GM18505 (cell line): Measurements from ENCODE around the gene P4HB.

ENCODE experiments used
- ATAC-seq: cut with Tn5 transposase; IDR thresholded peaks from one replicate; pipeline ENCODE4 v1.9.1; 2021; ENCODE audit not compliant: unreplicated experiment
- POLR2A ChIP-seq: IDR thresholded peaks from 4 replicates; pipeline ENCODE4 v1.6.1; 2011; ENCODE audit warnings: borderline replicate concordance; ENCODE audit not compliant: insufficient read depth, insufficient read length; ENCODE audit errors: extremely low read depth

The P4HB gene

DNA sequence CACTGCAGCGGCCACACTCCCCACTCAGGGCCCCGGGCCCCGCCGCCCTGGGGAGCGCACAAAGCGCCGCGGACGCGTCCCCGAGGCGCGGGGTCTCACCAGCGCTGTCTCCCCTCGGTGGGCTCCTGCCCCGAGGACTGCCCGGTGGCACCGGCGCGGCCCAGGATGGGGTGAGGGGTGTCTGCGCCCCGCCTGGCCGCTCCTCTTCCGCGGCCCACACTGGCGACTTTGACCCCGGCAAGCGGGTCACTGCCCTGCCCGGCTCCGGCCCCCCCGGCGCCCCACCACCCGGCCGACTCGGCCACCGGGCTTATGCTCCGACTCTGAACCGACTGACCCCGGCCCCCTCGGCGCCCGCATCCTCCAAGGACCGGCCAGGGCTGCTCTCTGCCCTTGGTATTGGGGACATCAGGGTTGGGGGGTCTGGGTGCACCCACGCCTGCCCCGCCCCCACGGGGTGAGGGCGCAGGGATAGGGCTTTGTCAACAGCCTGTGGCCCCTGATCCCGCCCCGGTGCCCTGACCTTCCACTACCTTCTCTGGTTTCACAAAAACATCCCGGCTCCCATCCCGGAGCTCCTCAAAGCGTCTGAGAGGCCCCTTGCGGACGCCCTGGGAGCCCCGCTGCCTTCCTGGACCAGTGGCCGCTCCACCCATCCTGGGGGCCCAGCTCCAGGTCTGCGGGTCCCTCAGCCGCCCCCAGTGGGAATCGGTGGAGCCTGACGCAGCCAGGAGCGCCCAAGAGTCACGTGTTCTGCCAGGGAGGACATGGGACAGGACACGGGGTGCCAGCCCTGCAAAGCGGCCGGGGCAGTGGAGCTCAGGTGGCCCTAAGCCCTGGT, 55.6 kb downstream of the P4HB start:
- TF ChIP-seq POLR2A, result no peak
- ATAC-seq, result no peak

DNA sequence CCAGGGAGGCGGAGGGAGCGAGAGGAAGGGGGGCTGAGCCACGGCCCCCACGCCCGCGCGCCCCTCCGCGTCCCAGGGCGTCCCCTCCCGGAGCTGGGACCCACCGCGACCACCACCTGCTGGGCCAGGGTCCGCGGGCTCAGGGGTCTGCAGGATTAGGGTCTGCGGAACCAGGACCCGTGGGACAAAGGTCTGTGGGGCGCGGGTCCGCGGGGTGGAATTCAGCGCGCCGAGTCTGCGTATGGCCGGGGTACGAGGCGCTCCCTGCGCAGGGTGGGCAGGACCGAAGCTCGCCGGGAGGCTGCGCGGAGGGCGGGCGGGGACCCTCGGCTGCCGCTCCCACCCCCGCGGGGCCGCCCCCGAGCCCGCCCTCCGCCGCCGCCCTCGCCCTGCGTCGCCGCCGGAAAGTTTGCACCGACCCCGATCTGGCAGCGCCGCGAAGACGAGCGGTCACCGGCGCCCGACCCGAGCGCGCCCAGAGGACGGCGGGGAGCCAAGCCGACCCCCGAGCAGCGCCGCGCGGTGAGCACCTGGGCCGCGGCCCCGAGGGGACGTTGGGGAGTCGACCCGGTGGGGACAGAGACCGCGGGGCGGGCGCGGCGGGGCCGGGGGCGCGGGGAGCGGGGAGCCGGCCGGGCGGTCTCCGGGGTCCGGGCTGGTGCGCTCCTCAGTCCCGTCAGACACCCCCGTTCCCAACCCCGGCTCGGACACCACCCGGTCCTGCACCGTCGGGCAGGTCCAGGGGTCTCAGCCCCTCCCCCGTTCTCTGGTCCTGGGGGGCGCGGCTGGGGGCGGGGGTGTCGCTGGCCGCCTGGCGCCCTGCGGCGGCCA, 56.4 kb downstream of the P4HB start, which contains the start of gene GCGR:
Gene GCGR, plus strand, starts transcription at position 423 of the 831 bp plus-strand sequence. CDS start 4,869 bp downstream, outside the sequence.
- ATAC-seq, result no peak
- TF ChIP-seq POLR2A, result no peak

DNA sequence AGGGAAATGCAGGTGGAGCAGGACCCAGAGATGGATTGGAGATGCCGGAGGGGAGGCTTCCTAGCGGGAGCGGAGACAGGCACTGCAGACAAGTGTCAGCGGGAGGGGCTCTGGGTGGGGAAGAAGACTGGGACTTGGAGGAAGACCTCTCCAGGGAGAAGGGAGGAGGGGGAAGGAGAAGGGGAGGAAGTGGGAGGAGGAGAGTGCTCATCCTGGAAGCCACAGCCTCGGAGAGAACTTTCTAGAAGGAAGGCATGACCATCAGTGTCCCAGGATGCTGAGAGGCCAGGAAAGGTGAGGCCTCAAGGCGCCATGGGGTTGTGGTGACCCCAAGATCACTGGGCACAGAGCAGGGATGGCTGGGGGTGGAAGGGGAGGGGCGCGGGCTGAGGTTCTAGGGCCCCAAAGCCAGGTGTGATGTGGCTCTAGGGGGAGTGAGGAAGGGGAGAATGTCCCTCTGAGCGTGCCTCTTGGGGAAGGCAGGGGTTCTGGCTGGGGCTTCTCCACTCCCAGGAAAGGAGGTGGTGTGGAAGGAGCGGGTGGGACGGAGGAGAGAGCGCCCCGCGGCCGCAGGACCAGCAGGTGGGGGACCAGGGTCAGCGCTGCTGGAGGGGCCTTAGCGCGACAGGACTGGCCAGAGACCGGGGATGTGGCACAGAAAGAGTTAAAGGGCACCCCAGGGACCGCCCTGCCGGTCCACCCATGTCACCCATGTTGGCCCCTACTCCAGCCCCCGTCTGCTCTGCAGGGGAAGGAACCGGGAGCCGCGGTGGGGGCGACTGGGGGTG, 57.3 kb downstream of the P4HB start:
- TF ChIP-seq POLR2A, result no peak
- ATAC-seq, result no peak

DNA sequence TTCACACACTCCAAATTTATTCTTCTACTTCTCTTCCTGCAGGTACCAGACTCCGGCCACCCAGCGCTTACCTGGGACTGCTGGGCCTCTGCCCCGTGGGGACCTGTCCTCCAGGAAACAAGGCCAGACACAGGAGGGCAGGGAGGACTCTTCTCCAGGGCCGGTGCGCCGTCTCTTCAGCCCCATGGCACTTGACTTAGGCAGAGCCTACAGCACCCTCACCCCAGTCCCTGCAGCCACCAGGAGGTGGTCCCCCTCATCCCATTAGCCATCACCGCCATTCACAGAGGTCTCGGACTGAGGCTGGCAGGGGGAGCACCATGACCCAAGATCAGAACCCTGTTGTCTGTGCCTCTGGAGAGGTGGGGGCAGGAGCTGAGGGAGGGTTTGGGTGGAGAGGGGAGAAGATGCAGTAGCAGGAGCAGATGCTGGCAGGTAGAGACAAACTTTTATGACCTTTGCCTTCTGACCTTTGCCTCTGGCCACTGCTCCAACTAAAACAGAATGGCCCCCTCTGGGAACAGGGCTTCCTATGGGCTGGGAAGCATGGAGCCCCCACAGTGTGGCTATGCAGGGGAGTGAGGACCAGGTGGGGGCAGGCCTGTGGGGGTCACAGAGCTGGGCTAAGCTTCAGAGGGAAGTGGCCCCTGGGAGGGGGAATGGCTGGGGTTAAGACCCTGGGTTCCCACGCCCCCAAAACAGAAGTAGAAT, 58.1 kb downstream of the P4HB start:
- no peak for ATAC-seq
- TF ChIP-seq POLR2A, result no peak

DNA sequence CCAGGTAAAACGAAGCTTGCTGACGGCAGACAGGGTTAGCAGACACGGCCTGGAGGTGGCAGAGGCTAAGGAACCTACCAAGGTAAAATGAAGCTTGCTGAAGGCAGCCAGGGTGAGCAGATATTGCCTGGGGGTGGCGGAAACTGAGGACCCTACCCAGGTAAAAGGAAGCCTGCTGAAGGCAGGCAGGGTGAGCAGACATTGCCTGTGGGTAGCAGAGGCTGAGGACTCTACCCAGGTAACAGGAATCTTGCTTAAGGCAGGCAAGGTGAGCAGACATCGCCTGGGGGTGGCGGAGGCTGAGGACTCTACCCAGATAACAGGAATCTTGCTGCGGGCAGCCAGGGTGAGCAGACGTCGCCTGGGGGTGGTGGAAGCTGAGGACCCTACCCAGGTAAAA, 59.0 kb downstream of the P4HB start:
- no peak for ATAC-seq
- TF ChIP-seq POLR2A, result no peak

DNA sequence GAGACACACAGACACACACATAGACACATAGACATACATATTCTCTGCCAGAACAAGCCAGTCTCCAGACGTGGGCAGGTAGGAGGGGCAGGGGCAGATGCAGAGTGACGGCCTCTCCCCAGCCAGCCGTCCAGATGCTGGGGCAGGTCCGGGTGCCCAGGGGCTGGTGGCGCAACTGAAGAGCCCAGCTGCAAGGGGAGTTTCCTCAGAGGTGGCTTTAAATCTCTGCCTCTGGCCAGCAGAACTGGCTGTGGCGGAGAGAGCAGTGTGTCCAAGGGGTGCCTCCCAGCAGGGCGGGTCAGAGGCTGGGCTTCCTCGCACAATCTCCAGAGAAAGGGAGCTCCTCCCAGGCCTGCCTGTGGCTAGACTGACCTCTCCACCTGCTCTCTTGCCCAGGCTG, 65.8 kb downstream of the P4HB start:
- no peak for TF ChIP-seq POLR2A
- no peak for ATAC-seq

DNA sequence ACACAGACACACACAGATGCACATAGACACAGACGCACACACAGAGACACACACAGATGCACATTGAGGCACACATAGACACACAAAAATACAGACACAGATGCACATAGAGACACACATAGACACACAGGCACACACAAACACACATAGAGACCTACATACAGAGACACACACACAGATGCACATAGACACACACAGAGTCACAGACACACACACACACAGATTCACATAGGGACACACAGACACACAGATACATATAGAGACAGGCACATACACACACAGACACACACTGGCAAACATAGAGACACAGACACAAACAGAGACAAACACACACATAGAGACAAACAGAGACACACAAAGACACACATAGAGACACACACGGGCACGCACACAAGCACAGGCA, 66.3 kb downstream of the P4HB start:
- ATAC-seq, result no peak

More for the DNA sequence above, 66.3 kb downstream of the P4HB start:
- TF ChIP-seq POLR2A, result no peak
